Measurements from ENCODE around the gene DAPK2. TPM values are rescaled to one million over a fixed set of nuclear protein-coding genes. Genes with fewer than 3 reads are reported as not detected.

Gene DAPK2
- polyA plus RNA-seq, 2 of the 4 experiments (the other 2 are of a cell fraction): 3.1 to 4.8 TPM

DNA sequence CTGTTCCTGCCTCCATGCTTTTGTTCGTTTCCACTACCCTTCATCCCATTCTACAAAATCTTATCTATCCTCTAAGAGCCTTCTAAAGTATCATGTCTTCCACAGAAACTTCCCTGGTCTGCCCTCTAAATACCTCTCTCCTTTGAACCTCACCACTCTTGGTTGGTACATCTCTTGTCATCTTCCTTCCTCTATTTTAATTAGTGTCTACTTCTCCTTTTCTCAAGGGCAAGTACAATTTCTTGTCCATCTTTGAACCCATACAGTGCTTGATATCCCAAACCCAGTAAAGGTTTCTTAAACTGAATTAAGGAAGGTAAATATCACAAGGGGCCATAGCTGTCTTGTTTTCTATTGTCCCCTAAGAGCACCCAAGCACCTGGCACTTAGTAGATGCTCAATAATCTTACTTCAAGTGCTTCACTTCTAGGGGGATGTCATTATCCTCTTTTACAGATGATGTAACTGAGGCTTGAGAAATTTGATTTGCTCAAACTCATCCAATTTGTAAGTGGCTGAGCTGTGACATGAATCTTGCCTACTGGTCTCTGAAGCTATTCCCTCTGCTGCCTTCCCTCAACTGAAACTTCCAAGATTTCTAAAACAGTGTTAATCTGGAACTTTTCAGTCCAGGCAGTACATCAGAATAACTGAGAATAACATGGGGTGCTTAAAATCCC, 2.6 kb upstream of the DAPK2 start:
- ChIA-PET POLR2A (no interaction called here), CTCF (interaction anchor here (1.0 to 15.1 kb wide), 10 partner anchors 8 to 447 kb away, joined by 3 to 173 read pairs (median 6); no protein-coding TSS in a partner anchor)
- no peak for DNase-seq (ENCODE audit: low read depth in 1 of 2, low spot score in 1 of 2)
- TF ChIP-seq NR3C1 (IDR thresholded peaks at IDR 0.05) (no peak), HDAC2 (IDR thresholded peaks at IDR 0.05) (no peak), JUN (IDR thresholded peaks at IDR 0.05) (no peak), CHD4 (IDR thresholded peaks at IDR 0.05; ENCODE audit: borderline replicate concordance) (no peak), ZSCAN20 (CRISPR knock-in tag; IDR thresholded peaks at IDR 0.05) (no peak), KDM5A (IDR thresholded peaks at IDR 0.05) (no peak), HOXB5 (CRISPR knock-in tag; IDR thresholded peaks at IDR 0.05) (no peak), E2F6 (IDR thresholded peaks at IDR 0.05; ENCODE audit: borderline replicate concordance, low read depth) (no peak), CBX8 (IDR thresholded peaks at IDR 0.05) (no peak), MAX (IDR thresholded peaks at IDR 0.05) (no peak)
- TF ChIP-seq, protein P1, sequence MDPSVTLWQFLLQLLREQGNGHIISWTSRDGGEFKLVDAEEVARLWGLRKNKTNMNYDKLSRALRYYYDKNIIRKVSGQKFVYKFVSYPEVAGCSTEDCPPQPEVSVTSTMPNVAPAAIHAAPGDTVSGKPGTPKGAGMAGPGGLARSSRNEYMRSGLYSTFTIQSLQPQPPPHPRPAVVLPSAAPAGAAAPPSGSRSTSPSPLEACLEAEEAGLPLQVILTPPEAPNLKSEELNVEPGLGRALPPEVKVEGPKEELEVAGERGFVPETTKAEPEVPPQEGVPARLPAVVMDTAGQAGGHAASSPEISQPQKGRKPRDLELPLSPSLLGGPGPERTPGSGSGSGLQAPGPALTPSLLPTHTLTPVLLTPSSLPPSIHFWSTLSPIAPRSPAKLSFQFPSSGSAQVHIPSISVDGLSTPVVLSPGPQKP (IDR thresholded peaks at IDR 0.05; ENCODE audit: low read depth, low read length): no peak
- Histone ChIP-seq H3K27ac (no peak overlapping the region), H3K9me3 (no peaks in the 10 kb centered on the region), H3K4me2 (no peak overlapping the region), H3K4me3 (no peak overlapping the region), H3K4me1 (peaks cover 36% of the 10 kb centered on the region)
- FAIRE-seq: no peak
- ATAC-seq: no peak
- 86% methylated on average over 1 of the region's 1 CpG for whole genome bisulfite sequencing (ENCODE audit: missing lambda C conversion rate)

DNA sequence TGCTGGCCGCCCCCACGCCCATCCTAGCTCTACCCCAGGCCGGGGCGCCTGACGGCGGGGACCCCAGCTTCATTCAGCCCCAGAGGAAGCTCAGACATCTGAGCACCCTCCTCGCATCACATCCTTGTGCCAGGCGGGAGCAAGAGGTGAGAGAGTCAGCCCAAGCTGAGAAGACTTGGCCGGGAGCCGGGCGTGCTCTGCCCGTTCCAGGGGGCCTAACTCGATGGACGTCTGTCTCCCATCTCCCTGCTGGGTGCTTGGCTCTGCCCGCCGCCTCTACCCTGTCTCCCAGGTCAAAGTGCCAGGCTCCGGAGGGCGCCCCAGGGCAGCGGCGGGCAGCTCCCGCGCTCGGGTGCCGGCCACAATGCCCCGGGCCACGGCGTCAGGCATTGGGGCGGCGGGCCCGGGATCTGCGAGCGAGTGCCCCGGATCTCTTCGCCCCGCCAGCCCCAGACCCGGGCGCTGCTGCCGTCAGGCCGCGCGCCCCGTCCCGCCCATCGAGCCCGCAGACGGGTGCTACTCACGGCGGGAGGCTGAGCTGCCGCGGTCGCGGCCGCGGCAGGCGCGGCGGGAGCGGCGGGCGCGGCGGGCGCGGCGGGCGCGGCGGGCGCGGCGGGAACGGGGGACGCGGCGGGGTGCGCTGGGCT, 388 bp downstream of the DAPK2 start:
- ChIA-PET POLR2A (interaction anchor here (1.5 to 1.6 kb wide), 2 partner anchors 36 to 100 kb away, joined by 5 to 8 read pairs; no protein-coding TSS in a partner anchor), CTCF (interaction anchor here (0.7 to 15.1 kb wide), 86 partner anchors 9 to 997 kb away, joined by 3 to 173 read pairs (median 5); partner anchors contain the start of genes CIAO2A and SNX1)
- Histone ChIP-seq H3K27ac (peak overlapping the region; percentile 73 to 94), H3K4me3 (peak overlapping the region; percentile 64), H3K9me3 (no peaks in the 10 kb centered on the region), H3K4me1 (peaks cover 26% of the 10 kb centered on the region), H3K4me2 (peak overlapping the region; percentile 64)
- ATAC-seq: peak; percentile 58 to 77
- TF ChIP-seq FOSL2 (IDR thresholded peaks at IDR 0.05) (no peak), FOSL2 (CRISPR knock-in tag; IDR thresholded peaks at IDR 0.05) (no peak), HOXA7 (CRISPR knock-in tag; IDR thresholded peaks at IDR 0.05) (no peak), SMC3 (IDR thresholded peaks at IDR 0.05) (no peak), GATA3 (IDR thresholded peaks at IDR 0.05; ENCODE audit: borderline replicate concordance) (no peak), POLR2A (IDR thresholded peaks at IDR 0.05; ENCODE audit: low read length) (no peak), EP300 (IDR thresholded peaks at IDR 0.05) (no peak), CBX2 (IDR thresholded peaks at IDR 0.05; ENCODE audit: borderline replicate concordance, low read depth) (no peak), JUNB (IDR thresholded peaks at IDR 0.05) (no peak), ZSCAN20 (CRISPR knock-in tag; IDR thresholded peaks at IDR 0.05) (no peak), ATOH8 (CRISPR knock-in tag; IDR thresholded peaks at IDR 0.05; ENCODE audit: low read depth) (no peak), RARB (CRISPR knock-in tag; IDR thresholded peaks at IDR 0.05) (no peak), SREBF2 (IDR thresholded peaks at IDR 0.05) (no peak), HOXB13 (CRISPR knock-in tag; IDR thresholded peaks at IDR 0.05; ENCODE audit: low read depth) (no peak), CEBPB (IDR thresholded peaks at IDR 0.05) (no peak), PHF8 (IDR thresholded peaks at IDR 0.05; ENCODE audit: borderline replicate concordance, low read depth) (no peak), ESRRA (IDR thresholded peaks at IDR 0.05; ENCODE audit: borderline replicate concordance, low read length) (no peak), NPAS2 (CRISPR knock-in tag; IDR thresholded peaks at IDR 0.05; ENCODE audit: borderline replicate concordance) (no peak)
- TF ChIP-seq, protein P2, sequence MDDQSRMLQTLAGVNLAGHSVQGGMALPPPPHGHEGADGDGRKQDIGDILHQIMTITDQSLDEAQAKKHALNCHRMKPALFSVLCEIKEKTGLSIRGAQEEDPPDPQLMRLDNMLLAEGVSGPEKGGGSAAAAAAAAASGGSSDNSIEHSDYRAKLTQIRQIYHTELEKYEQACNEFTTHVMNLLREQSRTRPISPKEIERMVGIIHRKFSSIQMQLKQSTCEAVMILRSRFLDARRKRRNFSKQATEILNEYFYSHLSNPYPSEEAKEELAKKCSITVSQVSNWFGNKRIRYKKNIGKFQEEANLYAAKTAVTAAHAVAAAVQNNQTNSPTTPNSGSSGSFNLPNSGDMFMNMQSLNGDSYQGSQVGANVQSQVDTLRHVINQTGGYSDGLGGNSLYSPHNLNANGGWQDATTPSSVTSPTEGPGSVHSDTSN (IDR thresholded peaks at IDR 0.05): no peak
- TF ChIP-seq, protein P3, sequence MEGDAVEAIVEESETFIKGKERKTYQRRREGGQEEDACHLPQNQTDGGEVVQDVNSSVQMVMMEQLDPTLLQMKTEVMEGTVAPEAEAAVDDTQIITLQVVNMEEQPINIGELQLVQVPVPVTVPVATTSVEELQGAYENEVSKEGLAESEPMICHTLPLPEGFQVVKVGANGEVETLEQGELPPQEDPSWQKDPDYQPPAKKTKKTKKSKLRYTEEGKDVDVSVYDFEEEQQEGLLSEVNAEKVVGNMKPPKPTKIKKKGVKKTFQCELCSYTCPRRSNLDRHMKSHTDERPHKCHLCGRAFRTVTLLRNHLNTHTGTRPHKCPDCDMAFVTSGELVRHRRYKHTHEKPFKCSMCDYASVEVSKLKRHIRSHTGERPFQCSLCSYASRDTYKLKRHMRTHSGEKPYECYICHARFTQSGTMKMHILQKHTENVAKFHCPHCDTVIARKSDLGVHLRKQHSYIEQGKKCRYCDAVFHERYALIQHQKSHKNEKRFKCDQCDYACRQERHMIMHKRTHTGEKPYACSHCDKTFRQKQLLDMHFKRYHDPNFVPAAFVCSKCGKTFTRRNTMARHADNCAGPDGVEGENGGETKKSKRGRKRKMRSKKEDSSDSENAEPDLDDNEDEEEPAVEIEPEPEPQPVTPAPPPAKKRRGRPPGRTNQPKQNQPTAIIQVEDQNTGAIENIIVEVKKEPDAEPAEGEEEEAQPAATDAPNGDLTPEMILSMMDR (IDR thresholded peaks at IDR 0.05): no peak
- TF ChIP-seq, protein P1 (IDR thresholded peaks at IDR 0.05; ENCODE audit: low read depth, low read length): no peak
- 48% methylated on average over 14 of the region's 76 CpGs for WGBS (ENCODE audit: missing lambda C conversion rate)
- DNase-seq (ENCODE audit: low read depth in 1 of 2, low spot score in 1 of 2): peak in 1 of 2 experiments; percentile 72
- FAIRE-seq: no peak

Measured in A549 (cell line).